GM12878 (cell line): Measurements from ENCODE around the gene ABCA7. TPM values are rescaled to one million over a fixed set of nuclear protein-coding genes. Genes with fewer than 3 reads are reported as not detected.

Source experiments
- ATF2 ChIP-seq: IDR thresholded peaks from 2 replicates; pipeline ENCODE4 v1.6.1; 2012; ENCODE audit warnings: low read length, inconsistent platforms
- EGR1 ChIP-seq, 2 experiments: IDR thresholded peaks; 1 replicate in 1 of 2; 2 replicates in 1 of 2; pipeline ENCODE4 v1.6.1; 2011 to 2012; ENCODE audit warnings: low read depth in 2 of 2, low read length in 2 of 2, borderline replicate concordance in 1 of 2, mild to moderate bottlenecking in 1 of 2, moderate library complexity in 1 of 2
- GABPA ChIP-seq: IDR thresholded peaks from 2 replicates; pipeline ENCODE4 v1.6.1; 2014; ENCODE audit warnings: antibody characterized with exemption, low read depth, mild to moderate bottlenecking, inconsistent platforms
- GATAD2B ChIP-seq: fragments of 450-650 bp; conservative IDR thresholded peaks from 2 replicates; pipeline ENCODE4 v1.6.1; 2017; ENCODE audit warnings: low read depth, mild to moderate bottlenecking, moderate library complexity
- MYB ChIP-seq: fragments of 150-350 bp; IDR thresholded peaks from 2 replicates; pipeline ENCODE4 v1.6.1; 2014; ENCODE audit warnings: mild to moderate bottlenecking, low read depth, low read length, borderline replicate concordance
- NR2C2 ChIP-seq: IDR thresholded peaks from 2 replicates; pipeline ENCODE4 v1.6.1; 2011; ENCODE audit warnings: borderline replicate concordance, low read depth; ENCODE audit not compliant: control insufficient read depth, insufficient read length
- PAX8 ChIP-seq: fragments of 450-650 bp; IDR thresholded peaks from 2 replicates; pipeline ENCODE4 v1.6.1; 2017; ENCODE audit warnings: mild to moderate bottlenecking, moderate library complexity
- RBBP5 ChIP-seq: fragments of 200-600 bp; sonication (generic); conservative IDR thresholded peaks from 2 replicates; pipeline ENCODE4 v1.6.1; 2016
- REST ChIP-seq: IDR thresholded peaks from 2 replicates; pipeline ENCODE4 v1.6.1; 2012; ENCODE audit warnings: mild to moderate bottlenecking, low read depth, low read length
- SRF ChIP-seq, 2 experiments: IDR thresholded peaks; 2 replicates each; pipeline ENCODE4 v1.6.1; 2011; ENCODE audit warnings: low read depth in 2 of 2, low read length in 2 of 2, mild to moderate bottlenecking in 1 of 2, moderate library complexity in 1 of 2
- TCF7 ChIP-seq: IDR thresholded peaks from 2 replicates; pipeline ENCODE4 v1.6.1; 2014; ENCODE audit warnings: antibody characterized with exemption, borderline replicate concordance
- ZNF24 ChIP-seq: fragments of 450-650 bp; IDR thresholded peaks from 2 replicates; pipeline ENCODE4 v1.6.1; 2017; ENCODE audit warnings: antibody characterized with exemption, mild to moderate bottlenecking
- polyA plus RNA-seq, 11 experiments: library from polyadenylated mRNA; depleted of rRNA in 4 of 11; unstranded in 6 of 11; stranded (reverse) in 5 of 11; fragments of >200 nt; fragmentation: Nextera tagmentation in 4 of 11; fragmentation: Illumina TruSeq in 1 of 11; extraction: Ambion mirVana in 4 of 11; extraction: Trizol in 1 of 11; gene quantifications; 1 replicate in 1 of 11; 2 replicates in 10 of 11; pipeline versions ENCODE4 v1.2.1 to v1.2.3, GENCODE V29; 2011 to 2016; ENCODE audit warnings: inconsistent platforms in 2 of 11, missing spikeins in 2 of 11, low read depth in 1 of 11
- total RNA-seq, 4 experiments: library from RNA; depleted of rRNA in 3 of 4; stranded (reverse); fragments of >200 nt in 3 of 4; fragmentation: Illumina TruSeq in 1 of 4; extraction: Trizol in 1 of 4; gene quantifications; 2 replicates each; pipeline versions ENCODE4 v1.2.1 to v1.2.3, GENCODE V29; 2013 to 2021

Gene ABCA7
- total and polyA plus RNA-seq, 10 of the 15 experiments (the other 5 are each of a cell fraction or from before 2014, with no cell fraction given) = 1.0 to 49.5 (median 14.8) TPM

DNA sequence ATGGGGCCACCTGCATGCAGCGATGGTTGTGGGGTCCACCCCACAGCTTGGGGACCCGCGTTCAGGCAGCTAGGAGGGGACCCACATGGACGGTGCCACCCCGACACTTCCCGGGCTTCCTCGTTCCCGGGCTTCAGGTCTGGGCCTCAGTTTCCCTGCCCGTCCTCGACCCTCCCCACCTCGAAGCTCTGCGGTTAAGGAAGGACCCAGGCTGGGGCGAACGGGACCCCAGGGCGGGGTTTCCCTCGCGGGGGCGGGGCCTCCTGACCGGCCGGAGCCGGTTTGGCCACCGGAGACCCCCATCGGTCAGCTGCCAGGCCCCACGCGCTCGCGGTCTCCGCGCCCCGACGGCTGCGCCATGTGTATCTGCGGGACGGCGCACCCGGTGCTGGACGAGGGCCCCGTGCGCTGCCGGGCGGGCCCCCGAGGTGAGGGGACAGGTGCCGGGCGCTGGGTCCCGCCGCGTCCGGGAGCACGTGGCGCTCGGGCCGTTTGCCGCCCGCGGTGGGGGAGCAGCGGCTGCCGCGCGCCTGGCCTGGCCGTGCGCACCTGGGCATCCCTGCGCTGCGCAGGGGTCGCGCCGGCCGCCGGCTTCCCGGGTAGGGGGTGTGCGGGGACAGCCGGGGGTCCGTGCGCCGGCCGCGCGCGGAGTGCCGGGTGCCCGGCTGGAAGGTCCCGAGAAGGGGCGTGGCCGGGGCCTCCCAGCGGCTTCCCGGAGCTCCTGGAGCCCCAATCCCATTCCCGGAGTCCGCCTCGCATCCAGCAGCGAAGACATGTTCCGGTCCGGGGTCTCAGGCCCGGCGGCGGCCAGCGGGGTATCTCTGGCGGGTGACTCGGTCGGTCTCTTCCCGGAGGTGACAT, 31.3 kb downstream of the ABCA7 start (continued):
- TF ChIP-seq GABPA = no peak
- TF ChIP-seq GATAD2B = no peak
- TF ChIP-seq SRF (IDR thresholded peaks at IDR 0.05; ENCODE audit: low read depth in 2 of 2, low read length in 2 of 2) = no peak
- no peak for TF ChIP-seq PAX8
- TF ChIP-seq NR2C2 = no peak
- no peak for TF ChIP-seq REST
- no peak for TF ChIP-seq TCF7
- TF ChIP-seq ATF2 = no peak
- TF ChIP-seq EGR1 (IDR thresholded peaks at IDR 0.05; ENCODE audit: borderline replicate concordance in 1 of 2, low read depth in 2 of 2, low read length in 2 of 2) = no peak
- TF ChIP-seq MYB = no peak
- TF ChIP-seq ZNF24 = no peak
- TF ChIP-seq RBBP5 = no peak
